ENCODE measurements around the gene KATNAL2.

The KATNAL2 gene

DNA sequence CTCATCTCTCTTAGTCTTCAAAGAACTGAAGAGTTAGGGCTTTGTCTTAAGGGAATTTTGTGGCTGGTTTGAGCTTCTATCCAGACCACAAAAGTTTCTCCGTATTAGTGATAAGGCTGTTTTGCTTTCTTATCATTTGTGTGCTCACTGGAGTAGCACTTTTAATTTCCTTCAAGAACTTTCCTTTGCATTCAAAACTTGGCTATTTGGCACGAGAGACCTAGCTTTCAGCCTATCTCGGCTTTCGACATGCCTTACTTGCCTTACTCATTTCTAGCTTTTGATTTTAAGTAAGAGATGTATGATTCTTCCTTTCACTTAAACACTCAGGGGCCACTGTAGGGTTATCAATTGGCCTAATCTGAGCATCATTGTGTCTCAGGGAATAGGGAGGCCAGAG, 203.0 kb downstream of the KATNAL2 start:
- TF ChIP-seq CTCF (IDR thresholded peaks at IDR 0.05; ENCODE audit: control insufficient read depth, insufficient read depth, low read depth, low read length, missing control alignments): no peak
- DNase-seq (ENCODE audit: low read depth): no peak
- no peak overlapping the region for H3K4me3 ChIP-seq (ENCODE audit: control insufficient read depth, low read depth, low read length)

DNA sequence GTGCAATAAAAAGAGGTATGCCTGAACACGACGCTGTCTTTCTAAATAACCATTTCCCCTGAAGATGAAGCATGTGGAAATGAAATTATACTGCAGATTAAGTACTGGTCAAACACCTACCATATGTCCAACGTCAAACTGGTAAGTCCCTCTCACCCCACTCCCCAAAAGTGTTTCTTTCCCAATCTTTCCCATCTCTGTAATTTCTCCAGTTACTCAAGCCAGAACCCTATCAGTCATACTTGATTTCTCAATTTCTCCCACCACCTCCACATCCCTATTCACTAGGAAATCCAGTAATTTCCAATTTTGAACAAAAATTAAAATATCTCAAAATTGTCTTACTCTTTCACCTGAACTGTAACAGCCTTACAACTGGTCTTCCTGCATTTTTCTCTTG, 203.7 kb downstream of the KATNAL2 start:
- no peak for TF ChIP-seq CTCF (IDR thresholded peaks at IDR 0.05; ENCODE audit: control insufficient read depth, insufficient read depth, low read depth, low read length, missing control alignments)
- H3K4me3 ChIP-seq (ENCODE audit: control insufficient read depth, low read depth, low read length): no peak overlapping the region
- no peak for DNase-seq (ENCODE audit: low read depth)

DNA sequence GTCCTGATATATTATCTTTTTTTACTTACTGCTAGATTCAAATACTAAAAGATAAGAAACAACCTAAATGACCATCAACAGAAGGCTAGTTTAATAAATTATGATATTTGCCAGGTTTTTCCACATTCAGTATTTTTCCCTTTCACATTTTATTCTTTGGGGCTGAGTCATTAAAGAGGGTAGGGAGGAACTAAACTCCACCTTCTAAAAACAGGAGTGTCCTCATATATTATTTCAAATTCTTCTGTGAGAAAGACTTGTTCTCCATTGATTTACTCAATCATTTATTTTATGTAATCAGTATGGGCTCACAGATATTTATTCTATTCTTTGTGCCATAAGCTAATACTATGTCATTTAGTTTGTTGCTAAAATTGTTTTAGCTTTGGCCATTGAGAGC, 223.9 kb downstream of the KATNAL2 start:
- no peak for DNase-seq (ENCODE audit: low read depth)

GRCh38 chr18:47143153-47143552, 225.8 kb downstream of the KATNAL2 start:
- DNase-seq (ENCODE audit: low read depth): no peak
- TF ChIP-seq CTCF (IDR thresholded peaks at IDR 0.05; ENCODE audit: control insufficient read depth, insufficient read depth, low read depth, low read length, missing control alignments): no peak
- no peak overlapping the region for H3K4me3 ChIP-seq (ENCODE audit: control insufficient read depth, low read depth, low read length)

More for the DNA sequence above, 223.9 kb downstream of the KATNAL2 start:
- H3K4me3 ChIP-seq (ENCODE audit: control insufficient read depth, low read depth, low read length): no peak overlapping the region
- TF ChIP-seq CTCF (IDR thresholded peaks at IDR 0.05; ENCODE audit: control insufficient read depth, insufficient read depth, low read depth, low read length, missing control alignments): no peak

DNA sequence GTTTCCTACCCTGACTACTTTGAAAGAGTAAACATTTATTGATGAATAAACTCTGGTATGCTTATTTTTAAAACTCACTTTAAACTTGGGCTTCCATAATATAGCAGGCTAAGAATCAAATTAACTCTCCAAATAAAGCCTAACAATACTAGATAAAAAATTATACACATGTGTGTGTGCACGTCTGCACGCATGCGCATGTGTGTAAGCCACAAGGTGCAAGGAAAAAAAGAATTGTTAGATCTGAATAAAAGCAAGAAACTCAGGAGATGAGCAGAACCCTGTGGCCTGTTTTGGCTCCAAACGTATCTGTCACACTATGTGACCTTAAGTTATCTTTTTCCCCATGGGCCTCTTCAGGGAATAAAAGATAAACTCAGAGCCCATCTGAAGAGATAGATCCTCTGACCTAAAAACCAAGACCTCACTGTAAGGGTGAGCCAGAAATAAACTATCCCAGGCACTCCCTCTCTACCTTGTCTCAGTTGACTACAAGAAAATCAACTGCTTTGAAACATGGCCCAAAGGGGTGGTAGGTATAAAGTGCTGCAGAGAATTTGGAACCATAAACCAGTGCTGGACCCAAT, 226.6 kb downstream of the KATNAL2 start:
- no peak overlapping the region for H3K4me3 ChIP-seq (ENCODE audit: control insufficient read depth, low read depth, low read length)
- no peak for DNase-seq (ENCODE audit: low read depth)
- TF ChIP-seq CTCF (IDR thresholded peaks at IDR 0.05; ENCODE audit: control insufficient read depth, insufficient read depth, low read depth, low read length, missing control alignments): no peak

DNA sequence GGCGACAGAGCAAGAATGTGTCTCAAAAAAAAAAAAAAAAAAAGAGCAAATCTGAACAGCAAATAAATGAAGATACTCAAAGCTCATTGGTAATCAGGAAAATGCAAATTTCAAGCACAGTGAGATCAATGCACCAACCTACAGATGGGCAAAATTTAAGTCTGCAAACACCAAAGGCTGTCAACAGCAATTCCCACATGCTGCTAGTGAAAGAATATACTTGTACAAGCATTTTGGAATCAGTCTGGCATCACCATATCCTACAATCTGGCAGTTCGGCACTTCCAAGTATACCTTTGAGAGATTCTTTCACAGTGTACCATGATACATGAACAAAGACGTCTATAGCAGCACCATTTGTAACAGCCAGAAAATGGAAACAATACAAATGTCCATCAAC, 228.8 kb downstream of the KATNAL2 start:
- DNase-seq (ENCODE audit: low read depth): no peak
- TF ChIP-seq CTCF (IDR thresholded peaks at IDR 0.05; ENCODE audit: control insufficient read depth, insufficient read depth, low read depth, low read length, missing control alignments): no peak
- H3K4me3 ChIP-seq (ENCODE audit: control insufficient read depth, low read depth, low read length): no peak overlapping the region
